ENCODE measurements around the gene RSPH6A. TPM values are rescaled to one million over a fixed set of nuclear protein-coding genes. Genes with fewer than 3 reads are reported as not detected.

Gene RSPH6A
- total RNA-seq, 1 donor from 2014 or later, result 0.61 TPM

- Mint-ChIP-seq H3K9me3 (ENCODE audit: unreplicated experiment) (peaks cover 15% of the 10 kb centered on the region), H3K4me3 (ENCODE audit: unreplicated experiment) (peak within 1 kb of the TSS; percentile 98), H3K36me3 (ENCODE audit: unreplicated experiment) (peaks cover 5% of the 10 kb centered on the region), H3K27ac (ENCODE audit: unreplicated experiment) (peak within 1 kb of the TSS; percentile 99), H3K27me3 (ENCODE audit: unreplicated experiment) (peaks cover 28% of the 10 kb centered on the region), H3K4me1 (ENCODE audit: low read depth, unreplicated experiment) (no peaks in the 10 kb centered on the region)
- TF ChIP-seq CTCF (IDR thresholded peaks at IDR 0.05; ENCODE audit: partially characterized antibody, unreplicated experiment), result no peak
- DNase-seq, result peak; percentile 99
Measured at GRCh38 chr19:45862564-45863334, 47.6 kb upstream of the RSPH6A start, which contains the start of gene SYMPK. TSS of gene SYMPK (minus strand) at chr19:45863147. CDS start at chr19:45854495, 8,652 bp downstream.

- Mint-ChIP-seq H3K4me3 (ENCODE audit: unreplicated experiment) (peak overlapping the region; percentile 98), H3K4me1 (ENCODE audit: low read depth, unreplicated experiment) (no peaks in the 10 kb centered on the region), H3K27me3 (ENCODE audit: unreplicated experiment) (peaks cover 27% of the 10 kb centered on the region), H3K9me3 (ENCODE audit: unreplicated experiment) (peaks cover 14% of the 10 kb centered on the region), H3K27ac (ENCODE audit: unreplicated experiment) (peak overlapping the region; percentile 99), H3K36me3 (ENCODE audit: unreplicated experiment) (peaks cover 5% of the 10 kb centered on the region)
- TF ChIP-seq CTCF (IDR thresholded peaks at IDR 0.05; ENCODE audit: partially characterized antibody, unreplicated experiment), result no peak
- DNase-seq, result no peak
Measured at GRCh38 chr19:45862271-45862563, 47.1 kb upstream of the RSPH6A start.

GRCh38 chr19:45860359-45861259 lies 45.5 kb upstream of the RSPH6A start:
- TF ChIP-seq CTCF (IDR thresholded peaks at IDR 0.05; ENCODE audit: partially characterized antibody, unreplicated experiment), result no peak
- Mint-ChIP-seq H3K4me3 (ENCODE audit: unreplicated experiment) (peak overlapping the region; percentile 48), H3K4me1 (ENCODE audit: low read depth, unreplicated experiment) (no peaks in the 10 kb centered on the region), H3K27me3 (ENCODE audit: unreplicated experiment) (peaks cover 19% of the 10 kb centered on the region), H3K9me3 (ENCODE audit: unreplicated experiment) (peaks cover 12% of the 10 kb centered on the region), H3K27ac (ENCODE audit: unreplicated experiment) (no peak overlapping the region), H3K36me3 (ENCODE audit: unreplicated experiment) (peaks cover 5% of the 10 kb centered on the region)
- no peak for DNase-seq

- Mint-ChIP-seq H3K27me3 (ENCODE audit: unreplicated experiment) (peaks cover 3% of the 10 kb centered on the region), H3K36me3 (ENCODE audit: unreplicated experiment) (peaks cover 5% of the 10 kb centered on the region), H3K4me1 (ENCODE audit: low read depth, unreplicated experiment) (no peaks in the 10 kb centered on the region), H3K4me3 (ENCODE audit: unreplicated experiment) (no peak overlapping the region), H3K27ac (ENCODE audit: unreplicated experiment) (no peak overlapping the region), H3K9me3 (ENCODE audit: unreplicated experiment) (no peaks in the 10 kb centered on the region)
- DNase-seq, result no peak
- TF ChIP-seq CTCF (IDR thresholded peaks at IDR 0.05; ENCODE audit: partially characterized antibody, unreplicated experiment), result no peak
Measured at GRCh38 chr19:45854167-45854778, 39.2 kb upstream of the RSPH6A start.

Data from glutamatergic neuron (in vitro differentiated cells).